ENCODE measurements around the gene CCDC177.

GRCh38 chr14:69542311-69542710 lies 32.4 kb downstream of the CCDC177 start:
- TF ChIP-seq CTCF (IDR thresholded peaks at IDR 0.05), result no peak
- TF ChIP-seq POLR2A (IDR thresholded peaks at IDR 0.05), result no peak
